A549 (cell line): ENCODE results near the gene MUCL3. TPM values are rescaled to one million over a fixed set of nuclear protein-coding genes. Genes with fewer than 3 reads are reported as not detected.

Source experiments
- ATAC-seq, 2 experiments: fragments of 200-7000 bp in 1 of 2; fragments of >200 bp in 1 of 2; cut with Nextera tagmentation in 1 of 2; cut with Tn5 transposase in 1 of 2; 3 replicates each; pipeline versions ENCODE4 v1.8.0 to v1.9.1; 2018 to 2020; ENCODE audit warnings: mild to moderate bottlenecking in 1 of 2, moderate library complexity in 1 of 2
- CTCF ChIA-PET: fragments of 300-600 bp; sonication (Branson Sonifier 250); formaldehyde crosslinking; extraction: SDS; loops from one replicate; lab custom pipeline; 2021; ENCODE audit warnings: antibody characterized with exemption, inconsistent platforms; lab: Yijun Ruan, JAX
- POLR2A ChIA-PET: fragments of 350-600 bp; formaldehyde crosslinking; extraction: SDS; loops from one replicate; lab custom pipeline; 2021; ENCODE audit warnings: antibody characterized with exemption, inconsistent platforms; lab: Yijun Ruan, JAX
- DNase-seq, 2 experiments: peaks; one replicate each; pipeline versions ENCODE4 v3.0.0 to v3.0.0-alpha.2; 2011 to 2016; ENCODE audit warnings: low read depth in 1 of 2, low spot score in 1 of 2
- FAIRE-seq: peaks from 2 replicates; lab custom pipeline; 2011; peaks lifted over from hg19 to GRCh38; lab: Jason Lieb, UNC
- H3K27ac ChIP-seq, 2 experiments: fragments of >200 bp; sonication (Bioruptor Twin); formaldehyde crosslinking; 3 replicates each; pipeline ENCODE4 v1.5.1; 2016 to 2017
- H3K4me1 ChIP-seq: fragments of >200 bp; sonication (Bioruptor Twin); formaldehyde crosslinking; 3 replicates; pipeline ENCODE4 v1.6.1; 2016
- H3K4me2 ChIP-seq: fragments of >200 bp; sonication (Bioruptor Twin); formaldehyde crosslinking; 3 replicates; pipeline ENCODE4 v1.6.1; 2016
- H3K4me3 ChIP-seq: fragments of >200 bp; sonication (Bioruptor Twin); formaldehyde crosslinking; 3 replicates; pipeline ENCODE4 v1.5.1; 2016
- H3K9me3 ChIP-seq: fragments of >200 bp; sonication (Bioruptor Twin); formaldehyde crosslinking; 3 replicates; pipeline ENCODE4 v1.6.1; 2016
- BCL3 ChIP-seq: fragments of >200 bp; sonication (Bioruptor Twin); formaldehyde crosslinking; IDR thresholded peaks from 3 replicates; pipeline ENCODE4 v1.6.1; 2016
- BHLHE40 ChIP-seq: IDR thresholded peaks from 2 replicates; pipeline ENCODE4 v1.6.1; 2012; ENCODE audit warnings: low read depth, low read length, inconsistent platforms
- CBX2 ChIP-seq: fragments of 200-600 bp; sonication (generic); IDR thresholded peaks from 2 replicates; pipeline ENCODE4 v1.6.1; 2016; ENCODE audit warnings: low read depth, mild to moderate bottlenecking, borderline replicate concordance
- CEBPB ChIP-seq, 2 experiments: fragments of >200 bp in 1 of 2; sonication (Bioruptor Twin) in 1 of 2; formaldehyde crosslinking in 1 of 2; IDR thresholded peaks; 2 replicates each; pipeline ENCODE4 v1.6.1; 2012 to 2016
- E2F6 ChIP-seq: IDR thresholded peaks from 2 replicates; pipeline ENCODE4 v1.6.1; 2012; ENCODE audit warnings: low read depth, borderline replicate concordance
- EHMT2 ChIP-seq: fragments of 200-600 bp; sonication (generic); IDR thresholded peaks from 2 replicates; pipeline ENCODE4 v1.6.1; 2016; ENCODE audit warnings: antibody characterized with exemption, low read depth, mild to moderate bottlenecking, moderate library complexity
- ESRRA ChIP-seq: fragments of 150-350 bp; IDR thresholded peaks from 2 replicates; pipeline ENCODE4 v1.6.1; 2014; ENCODE audit warnings: mild to moderate bottlenecking, low read length, borderline replicate concordance
- FOSL2 ChIP-seq, 2 experiments: fragments of 450-650 bp in 1 of 2; fragments of >200 bp in 1 of 2; sonication (Bioruptor Twin) in 1 of 2; formaldehyde crosslinking; IDR thresholded peaks; 2 replicates each; pipeline versions ENCODE4 v1.5.0 to v1.6.1; 2016 to 2020; ENCODE audit warnings: mild to moderate bottlenecking in 1 of 2, moderate library complexity in 1 of 2
- HDAC2 ChIP-seq: fragments of 200-600 bp; sonication (generic); IDR thresholded peaks from 2 replicates; pipeline ENCODE4 v1.6.1; 2016
- HEYL ChIP-seq: fragments of 250-450 bp; sonication (Bioruptor Pico); IDR thresholded peaks from 2 replicates; pipeline ENCODE4 v1.8.0; 2021; ENCODE audit warnings: mild to moderate bottlenecking, moderate library complexity
- HOXA7 ChIP-seq: fragments of 250-450 bp; sonication (Bioruptor Pico); IDR thresholded peaks from 2 replicates; pipeline ENCODE4 v1.5.0; 2020; ENCODE audit warnings: mild to moderate bottlenecking, moderate library complexity
- HOXB13 ChIP-seq: fragments of 250-450 bp; sonication (Bioruptor Pico); IDR thresholded peaks from 2 replicates; pipeline ENCODE4 v1.5.0; 2020; ENCODE audit warnings: low read depth, mild to moderate bottlenecking, moderate library complexity
- HOXB5 ChIP-seq: fragments of 250-450 bp; sonication (Bioruptor Pico); IDR thresholded peaks from 2 replicates; pipeline ENCODE4 v1.5.0; 2020; ENCODE audit warnings: mild to moderate bottlenecking, moderate library complexity
- JUN ChIP-seq, 2 experiments: fragments of >200 bp; sonication (Bioruptor Twin); formaldehyde crosslinking; IDR thresholded peaks; 2 replicates in 1 of 2; 3 replicates in 1 of 2; pipeline ENCODE4 v1.6.1; 2016 to 2017
- JUNB ChIP-seq: fragments of >200 bp; sonication (Bioruptor Twin); formaldehyde crosslinking; IDR thresholded peaks from 2 replicates; pipeline ENCODE4 v1.6.1; 2016
- KDM1A ChIP-seq: fragments of 200-600 bp; sonication (generic); IDR thresholded peaks from 2 replicates; pipeline ENCODE4 v1.6.1; 2016; ENCODE audit warnings: low read depth, mild to moderate bottlenecking
- KDM5A ChIP-seq: fragments of 200-600 bp; sonication (generic); IDR thresholded peaks from 2 replicates; pipeline ENCODE4 v1.6.1; 2016; ENCODE audit warnings: antibody characterized with exemption, mild to moderate bottlenecking
- NPAS2 ChIP-seq: fragments of 250-450 bp; sonication (Bioruptor Pico); IDR thresholded peaks from 2 replicates; pipeline ENCODE4 v1.8.0; 2022; ENCODE audit warnings: mild to moderate bottlenecking, moderate library complexity, borderline replicate concordance
- PHF8 ChIP-seq: fragments of 200-600 bp; sonication (generic); IDR thresholded peaks from 2 replicates; pipeline ENCODE4 v1.6.1; 2016; ENCODE audit warnings: low read depth, mild to moderate bottlenecking, antibody characterized with exemption, moderate library complexity, borderline replicate concordance
- POLR2AphosphoS2 ChIP-seq: conservative IDR thresholded peaks from 2 replicates; pipeline ENCODE4 v1.6.1; 2012; ENCODE audit warnings: low read length, improper control_type of control experiment, inconsistent platforms
- TP53 ChIP-seq: fragments of 250-450 bp; sonication (Bioruptor Pico); IDR thresholded peaks from 2 replicates; pipeline ENCODE4 v1.5.0; 2021; ENCODE audit warnings: mild to moderate bottlenecking, moderate library complexity
- ZC3H11A ChIP-seq: fragments of 450-650 bp; IDR thresholded peaks from 2 replicates; pipeline ENCODE4 v1.6.1; 2014; ENCODE audit warnings: antibody characterized with exemption, mild to moderate bottlenecking
- WGBS: methylation state at CpG from one replicate; pipeline ENCODE4 v1.1.6; 2017; ENCODE audit errors: missing lambda C conversion rate; 5-methylcytosine and 5-hydroxymethylcytosine counted together
- polyA plus RNA-seq, 4 experiments: library from polyadenylated mRNA; depleted of rRNA in 3 of 4; stranded (reverse); fragments of >200 nt; fragmentation: RNase III in 1 of 4; extraction: RNeasy Plus Mini Kit Qiagen cat#74134 plus additional on column Dnase treatment in 1 of 4; gene quantifications; 2 replicates in 3 of 4; 3 replicates in 1 of 4; pipeline ENCODE4 v1.2.3, GENCODE V29; 2011 to 2017
- TF ChIP-seq, protein P1 (sequence below): fragments of 250-450 bp; sonication (Bioruptor Pico); IDR thresholded peaks from 2 replicates; pipeline ENCODE4 v1.5.0; 2020; ENCODE audit warnings: low read depth, mild to moderate bottlenecking, moderate library complexity
- TF ChIP-seq, protein P2 (sequence below): fragments of 450-650 bp; IDR thresholded peaks from 2 replicates; pipeline ENCODE4 v1.6.1; 2014; ENCODE audit warnings: antibody characterized with exemption
- TF ChIP-seq, protein P3 (sequence below): fragments of >200 bp; sonication (Bioruptor Twin); formaldehyde crosslinking; IDR thresholded peaks from 3 replicates; pipeline ENCODE4 v1.5.1; 2016
- TF ChIP-seq, protein P4 (sequence below): IDR thresholded peaks from 2 replicates; pipeline ENCODE4 v1.6.1; 2012

MUCL3 gene
- polyA plus RNA-seq, 2 of the 4 experiments (the other 2 are of a cell fraction), result 0.01 to 0.03 TPM

DNA sequence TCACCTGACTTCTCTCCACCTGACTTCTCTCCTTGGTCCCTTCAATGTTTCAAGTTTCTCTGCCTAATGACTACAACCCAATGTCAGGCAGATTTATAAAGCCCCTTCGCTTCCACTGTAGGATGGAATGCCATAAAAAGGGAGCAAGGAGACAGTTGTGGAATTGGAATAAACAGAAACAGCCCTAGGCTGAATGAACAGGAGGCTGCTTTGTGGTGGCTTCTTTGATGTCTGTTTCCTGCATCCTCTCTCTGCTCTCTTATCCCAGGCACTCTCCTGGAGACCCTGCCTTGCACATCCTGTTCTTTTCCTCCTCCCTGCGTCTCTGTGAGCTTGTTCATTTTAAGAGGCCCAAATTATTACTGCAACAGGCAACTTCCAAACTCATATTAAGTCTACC, 16.9 kb downstream of the MUCL3 start:
- TF ChIP-seq BCL3 (no peak), PHF8 (no peak), NPAS2 (CRISPR knock-in tag) (no peak), KDM1A (no peak), BHLHE40 (no peak), E2F6 (no peak), ZC3H11A (no peak), HDAC2 (no peak), HOXB5 (CRISPR knock-in tag) (no peak), JUN (IDR thresholded peaks at IDR 0.05) (no peak)
- TF ChIP-seq, protein P1, sequence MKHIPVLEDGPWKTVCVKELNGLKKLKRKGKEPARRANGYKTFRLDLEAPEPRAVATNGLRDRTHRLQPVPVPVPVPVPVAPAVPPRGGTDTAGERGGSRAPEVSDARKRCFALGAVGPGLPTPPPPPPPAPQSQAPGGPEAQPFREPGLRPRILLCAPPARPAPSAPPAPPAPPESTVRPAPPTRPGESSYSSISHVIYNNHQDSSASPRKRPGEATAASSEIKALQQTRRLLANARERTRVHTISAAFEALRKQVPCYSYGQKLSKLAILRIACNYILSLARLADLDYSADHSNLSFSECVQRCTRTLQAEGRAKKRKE, result no peak
- TF ChIP-seq, protein P2, sequence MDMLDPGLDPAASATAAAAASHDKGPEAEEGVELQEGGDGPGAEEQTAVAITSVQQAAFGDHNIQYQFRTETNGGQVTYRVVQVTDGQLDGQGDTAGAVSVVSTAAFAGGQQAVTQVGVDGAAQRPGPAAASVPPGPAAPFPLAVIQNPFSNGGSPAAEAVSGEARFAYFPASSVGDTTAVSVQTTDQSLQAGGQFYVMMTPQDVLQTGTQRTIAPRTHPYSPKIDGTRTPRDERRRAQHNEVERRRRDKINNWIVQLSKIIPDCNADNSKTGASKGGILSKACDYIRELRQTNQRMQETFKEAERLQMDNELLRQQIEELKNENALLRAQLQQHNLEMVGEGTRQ, result no peak
- TF ChIP-seq, protein P3, sequence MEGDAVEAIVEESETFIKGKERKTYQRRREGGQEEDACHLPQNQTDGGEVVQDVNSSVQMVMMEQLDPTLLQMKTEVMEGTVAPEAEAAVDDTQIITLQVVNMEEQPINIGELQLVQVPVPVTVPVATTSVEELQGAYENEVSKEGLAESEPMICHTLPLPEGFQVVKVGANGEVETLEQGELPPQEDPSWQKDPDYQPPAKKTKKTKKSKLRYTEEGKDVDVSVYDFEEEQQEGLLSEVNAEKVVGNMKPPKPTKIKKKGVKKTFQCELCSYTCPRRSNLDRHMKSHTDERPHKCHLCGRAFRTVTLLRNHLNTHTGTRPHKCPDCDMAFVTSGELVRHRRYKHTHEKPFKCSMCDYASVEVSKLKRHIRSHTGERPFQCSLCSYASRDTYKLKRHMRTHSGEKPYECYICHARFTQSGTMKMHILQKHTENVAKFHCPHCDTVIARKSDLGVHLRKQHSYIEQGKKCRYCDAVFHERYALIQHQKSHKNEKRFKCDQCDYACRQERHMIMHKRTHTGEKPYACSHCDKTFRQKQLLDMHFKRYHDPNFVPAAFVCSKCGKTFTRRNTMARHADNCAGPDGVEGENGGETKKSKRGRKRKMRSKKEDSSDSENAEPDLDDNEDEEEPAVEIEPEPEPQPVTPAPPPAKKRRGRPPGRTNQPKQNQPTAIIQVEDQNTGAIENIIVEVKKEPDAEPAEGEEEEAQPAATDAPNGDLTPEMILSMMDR, result no peak
- no peak for ATAC-seq
- H3K4me3 ChIP-seq, result no peak overlapping the region
- no peak overlapping the region for H3K27ac ChIP-seq
- no peak for DNase-seq
- no peak for FAIRE-seq
- WGBS, result 84% methylated on average over 2 of the region's 2 CpGs
- ChIA-PET CTCF (interaction anchor here (0.7 to 0.8 kb wide), 2 partner anchors 42 to 84 kb away, joined by 3 read pairs; no protein-coding TSS in a partner anchor), POLR2A (no interaction called here)
- H3K4me2 ChIP-seq, result no peak overlapping the region
- no peaks in the 10 kb centered on the region for H3K4me1 ChIP-seq
- H3K9me3 ChIP-seq, result no peaks in the 10 kb centered on the region

- DNase-seq, result no peak
- CTCF ChIA-PET, result interaction anchor here (1.0 to 2.7 kb wide), 4 partner anchors 9 to 109 kb away, joined by 3 to 6 read pairs (median 4); no protein-coding TSS in a partner anchor
- peak in 1 of 2 experiments; percentile 21; a peak in 1 of 6 replicates for ATAC-seq
- no peak for FAIRE-seq
- TF ChIP-seq FOSL2 (IDR thresholded peaks at IDR 0.05) (no peak), FOSL2 (CRISPR knock-in tag; IDR thresholded peaks at IDR 0.05) (no peak), CEBPB (IDR thresholded peaks at IDR 0.05) (peak in 1 of 2 experiments; percentile 25; a peak in 1 of 4 replicates)
- Histone ChIP-seq H3K4me1 (no peaks in the 10 kb centered on the region), H3K9me3 (no peaks in the 10 kb centered on the region), H3K4me2 (0 out of 3 replicates have a peak overlapping the region, but pooled peaks have one; percentile 8), H3K4me3 (no peak overlapping the region), H3K27ac (no peak overlapping the region)
- POLR2A ChIA-PET, result interaction anchor here (0.5 kb wide), 1 partner anchor 74 kb away, joined by 3 read pairs; no protein-coding TSS in a partner anchor
- 54% methylated on average over 9 of the region's 9 CpGs for WGBS
These were observed 20.3 kb downstream of the MUCL3 start for GRCh38 chr6:30960907-30961673.

- POLR2A ChIA-PET, result no interaction called here
- no peak for ATAC-seq
- Histone ChIP-seq H3K4me3 (no peak overlapping the region), H3K4me1 (no peaks in the 10 kb centered on the region), H3K4me2 (no peak overlapping the region), H3K9me3 (no peaks in the 10 kb centered on the region), H3K27ac (no peak overlapping the region)
- CTCF ChIA-PET, result interaction anchor here (2.1 to 2.7 kb wide), 2 partner anchors 20 to 108 kb away, joined by 4 to 6 read pairs; no protein-coding TSS in a partner anchor
- DNase-seq, result no peak
- no peak for FAIRE-seq
- TF ChIP-seq, protein P1, result no peak
- no peak for TF ChIP-seq HOXA7 (CRISPR knock-in tag)
- no peak for TF ChIP-seq CBX2
- TF ChIP-seq POLR2AphosphoS2, result no peak
- TF ChIP-seq HDAC2, result no peak
- no peak for TF ChIP-seq JUNB
- TF ChIP-seq ESRRA, result no peak
- no peak for TF ChIP-seq KDM5A
- TF ChIP-seq TP53 (CRISPR knock-in tag), result no peak
- no peak for TF ChIP-seq HOXB13 (CRISPR knock-in tag)
- no peak for TF ChIP-seq HEYL
- TF ChIP-seq, protein P4, sequence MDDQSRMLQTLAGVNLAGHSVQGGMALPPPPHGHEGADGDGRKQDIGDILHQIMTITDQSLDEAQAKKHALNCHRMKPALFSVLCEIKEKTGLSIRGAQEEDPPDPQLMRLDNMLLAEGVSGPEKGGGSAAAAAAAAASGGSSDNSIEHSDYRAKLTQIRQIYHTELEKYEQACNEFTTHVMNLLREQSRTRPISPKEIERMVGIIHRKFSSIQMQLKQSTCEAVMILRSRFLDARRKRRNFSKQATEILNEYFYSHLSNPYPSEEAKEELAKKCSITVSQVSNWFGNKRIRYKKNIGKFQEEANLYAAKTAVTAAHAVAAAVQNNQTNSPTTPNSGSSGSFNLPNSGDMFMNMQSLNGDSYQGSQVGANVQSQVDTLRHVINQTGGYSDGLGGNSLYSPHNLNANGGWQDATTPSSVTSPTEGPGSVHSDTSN, result no peak
- TF ChIP-seq EHMT2, result no peak
These were observed 21.9 kb downstream of the MUCL3 start for GRCh38 chr6:30962716-30963115.
